Endothelial cell of umbilical vein (primary cell): ENCODE results near the gene FZD10. TPM values are rescaled to one million over a fixed set of nuclear protein-coding genes. Genes with fewer than 3 reads are reported as not detected.

Source experiments
- BruUV-seq: library from RNA; stranded (reverse); fragments of 400-500 nt; replicated peaks from 2 replicates; lab custom pipeline; 2021; lab: Mats Ljungman, UMichigan
- CTCF ChIA-PET: fragments of 300-600, 350-600 bp; sonication (Branson Sonifier 250); formaldehyde crosslinking; loops from one replicate; lab custom pipeline; 2021; ENCODE audit warnings: antibody characterized with exemption, inconsistent platforms; lab: Charles Lee
- POLR2A ChIA-PET: fragments of 300-600, 350-600 bp; sonication (Branson Sonifier 250); formaldehyde crosslinking; loops from one replicate; lab custom pipeline; 2021; ENCODE audit warnings: antibody characterized with exemption, inconsistent platforms; lab: Charles Lee
- DNase-seq: peaks from one replicate; pipeline ENCODE4 v3.0.0-alpha.2; 2011; ENCODE audit warnings: low read depth, low spot score
- FAIRE-seq: peaks from 2 replicates; lab custom pipeline; 2011; peaks lifted over from hg19 to GRCh38; lab: Jason Lieb, UNC
- H2AFZ ChIP-seq: 2 replicates; pipeline ENCODE4 v1.6.0; 2012; ENCODE audit warnings: low read depth, low read length, control low read depth, inconsistent platforms
- H3K27ac ChIP-seq: 2 replicates; pipeline ENCODE4 v1.5.1; 2011; ENCODE audit warnings: low read depth, mild to moderate bottlenecking, control low read depth, low read length, moderate library complexity; ENCODE audit not compliant: insufficient read depth
- H3K27me3 ChIP-seq, 2 experiments: 2 replicates each; pipeline versions ENCODE4 v1.6.0 to v1.6.1; 2011; ENCODE audit warnings: low read length in 2 of 2, mixed read lengths in 1 of 2; ENCODE audit not compliant: control insufficient read depth in 2 of 2, insufficient read depth in 2 of 2
- H3K36me3 ChIP-seq, 2 experiments: 2 replicates in 1 of 2; 3 replicates in 1 of 2; pipeline ENCODE4 v1.5.1; 2011; ENCODE audit warnings: low read length in 2 of 2, mild to moderate bottlenecking in 1 of 2, moderate library complexity in 1 of 2; ENCODE audit not compliant: control insufficient read depth in 2 of 2, insufficient read depth in 2 of 2; ENCODE audit errors: extremely low read depth in 1 of 2
- H3K4me1 ChIP-seq: 3 replicates; pipeline ENCODE4 v1.5.1; 2011; ENCODE audit warnings: mild to moderate bottlenecking, low read length; ENCODE audit not compliant: control insufficient read depth, insufficient read depth; ENCODE audit errors: extremely low read depth
- H3K4me2 ChIP-seq: 2 replicates; pipeline ENCODE4 v1.6.1; 2011; ENCODE audit warnings: low read length, control low read depth, mixed read lengths; ENCODE audit not compliant: insufficient read depth
- H3K4me3 ChIP-seq, 3 experiments: fragments of 200-600 bp in 1 of 3; sonication (generic), shearing (Covaris generic) in 1 of 3; replicated peaks in 1 of 3; 2 replicates each; pipeline ENCODE4 v1.5.1; 2011 to 2016; ENCODE audit warnings: control low read depth in 3 of 3, low read length in 3 of 3, mild to moderate bottlenecking in 2 of 3, inconsistent platforms in 1 of 3, low read depth in 1 of 3, moderate library complexity in 1 of 3; ENCODE audit not compliant: insufficient read depth in 1 of 3
- H3K79me2 ChIP-seq: 2 replicates; pipeline ENCODE4 v1.6.0; 2012; ENCODE audit warnings: low read length, inconsistent platforms; ENCODE audit not compliant: control insufficient read depth, insufficient read depth
- H3K9ac ChIP-seq: replicated peaks from 2 replicates; pipeline ENCODE3; 2011; ENCODE audit warnings: low read length, control low read depth; ENCODE audit not compliant: insufficient read depth; ENCODE audit errors: extremely low read depth
- H3K9me1 ChIP-seq: replicated peaks from 3 replicates; pipeline ENCODE4 v1.6.0; 2011; ENCODE audit warnings: mild to moderate bottlenecking, low read length; ENCODE audit not compliant: control insufficient read depth, insufficient read depth; ENCODE audit errors: extremely low read depth
- H3K9me3 ChIP-seq: replicated peaks from 2 replicates; pipeline ENCODE4 v1.5.1; 2012; ENCODE audit warnings: low read length, inconsistent platforms; ENCODE audit not compliant: control insufficient read depth, insufficient read depth
- H4K20me1 ChIP-seq: replicated peaks from 2 replicates; pipeline ENCODE3; 2011; ENCODE audit warnings: mild to moderate bottlenecking, low read length; ENCODE audit not compliant: control insufficient read depth, insufficient read depth; ENCODE audit errors: extremely low read depth
- CTCF ChIP-seq, 2 donors: IDR thresholded peaks; 1 replicate in 1 of 2; 2 replicates in 1 of 2; pipeline ENCODE4 v1.5.1; 2011; ENCODE audit warnings: low read length in 2 of 2, mild to moderate bottlenecking in 2 of 2, moderate library complexity in 2 of 2, control low read depth in 1 of 2, inconsistent platforms in 1 of 2, low read depth in 1 of 2; ENCODE audit not compliant: insufficient read depth in 1 of 2; ENCODE audit errors: extremely low read depth in 1 of 2
- EZH2 ChIP-seq: IDR thresholded peaks from 2 replicates; pipeline ENCODE4 v1.6.1; 2012; ENCODE audit warnings: borderline replicate concordance, low read depth, mild to moderate bottlenecking, moderate library complexity, low read length, inconsistent platforms; ENCODE audit not compliant: severe bottlenecking
- FOS ChIP-seq: IDR thresholded peaks from 2 replicates; pipeline ENCODE4 v1.6.1; 2011; ENCODE audit warnings: mild to moderate bottlenecking, low read length, moderate library complexity, borderline replicate concordance; ENCODE audit not compliant: insufficient read depth
- GATA2 ChIP-seq: IDR thresholded peaks from 2 replicates; pipeline ENCODE4 v1.7.0; 2011; ENCODE audit warnings: low read depth, mild to moderate bottlenecking, moderate library complexity, mixed read lengths, low read length; ENCODE audit not compliant: insufficient read length, insufficient read depth
- JUN ChIP-seq: IDR thresholded peaks from 2 replicates; pipeline ENCODE4 v1.6.1; 2011; ENCODE audit warnings: borderline replicate concordance, low read depth; ENCODE audit not compliant: insufficient read length, insufficient read depth
- MAX ChIP-seq: IDR thresholded peaks from 2 replicates; pipeline ENCODE4 v1.6.1; 2011; ENCODE audit not compliant: insufficient read depth, insufficient read length
- MYC ChIP-seq: IDR thresholded peaks from one replicate; pipeline ENCODE4 v1.6.1; 2011; ENCODE audit warnings: mild to moderate bottlenecking, low read depth, low read length
- POLR2A ChIP-seq: IDR thresholded peaks from 2 replicates; pipeline ENCODE4 v1.6.1; 2012; ENCODE audit warnings: low read depth, mild to moderate bottlenecking, control low read depth, low read length
- POLR2AphosphoS5 ChIP-seq: IDR thresholded peaks from 2 replicates; pipeline ENCODE4 v1.6.1; 2012; ENCODE audit warnings: low read depth, mild to moderate bottlenecking, control low read depth, low read length, moderate library complexity; ENCODE audit not compliant: insufficient read depth
- dilution Hi-C: fragments of 300-500 bp; cut with MboI; formaldehyde crosslinking; loops from one replicate; pipeline ENCODE4 v1.15.0; 2019; ENCODE audit warnings: low sequenced_read_pairs; ENCODE audit not compliant: extremely low pct_ligation_motif_present
- intact Hi-C: fragments of 100-400 bp; cut with micrococcal nuclease; formaldehyde crosslinking; loops from one replicate; pipeline ENCODE4 v1.10.0; 2022
- polyA plus RNA-seq, 4 experiments: library from polyadenylated mRNA; depleted of rRNA in 3 of 4; stranded (reverse) in 3 of 4; unstranded in 1 of 4; fragments of >200 nt; gene quantifications; 2 replicates each; pipeline versions ENCODE4 v1.2.1 to v1.2.3, GENCODE V29; 2011 to 2012; ENCODE audit warnings: missing spikeins in 1 of 4
- total RNA-seq: library from RNA; stranded (reverse); gene quantifications from 2 replicates; pipeline ENCODE4 v1.2.3, GENCODE V29; 2021

FZD10 gene
- total and polyA plus RNA-seq, 2 donors (not counting 3 experiments of a cell fraction or from before 2014, with no cell fraction given): not detected

GRCh38 chr12:130143136-130143535 is 19.1 kb upstream of the FZD10 start:
- ChIA-PET POLR2A (no interaction called here), CTCF (no interaction called here)
- DNase-seq: no peak
- Histone ChIP-seq H3K9ac (no peak overlapping the region), H3K27me3 (no peaks in the 10 kb centered on the region), H3K27ac (no peak overlapping the region), H3K9me3 (peaks cover 2% of the 10 kb centered on the region), H3K4me1 (no peaks in the 10 kb centered on the region), H3K4me3 (no peak overlapping the region), H3K36me3 (no peaks in the 10 kb centered on the region), H3K9me1 (no peaks in the 10 kb centered on the region), H3K4me2 (no peak overlapping the region), H3K79me2 (no peaks in the 10 kb centered on the region), H2AFZ (no peak overlapping the region), H4K20me1 (no peaks in the 10 kb centered on the region)
- intact Hi-C loops: no loop called here
- BruUV-seq: no TSS peak
- FAIRE-seq: no peak
- TF ChIP-seq EZH2 (no peak), GATA2 (no peak), MYC (no peak), FOS (no peak), JUN (no peak), CTCF (IDR thresholded peaks at IDR 0.05; ENCODE audit: extremely low read depth in 1 of 2, insufficient read depth in 1 of 2, low read depth in 1 of 2, low read length in 2 of 2) (no peak), MAX (no peak), POLR2A (no peak), POLR2AphosphoS5 (no peak)
- dilution Hi-C loops: no loop called here
